Inferior parietal cortex (tissue), 1 donor: ENCODE measurements around the gene SMAD1.

Experiments used
- DNase-seq: peaks from one replicate; pipeline ENCODE4 v3.0.0-alpha.2; 2016; ENCODE audit errors: extremely low spot score

SMAD1 gene

GRCh38 chr4:145481164-145481941 lies at the start of gene SMAD1:
SMAD1 (plus strand) TSS chr4:145481853; CDS start chr4:145514614, 32,761 bp downstream.
- peak; percentile 65 for DNase-seq

- no peak for DNase-seq
Measured at GRCh38 chr4:145433684-145434083, 48.0 kb upstream of the SMAD1 start.

DNA sequence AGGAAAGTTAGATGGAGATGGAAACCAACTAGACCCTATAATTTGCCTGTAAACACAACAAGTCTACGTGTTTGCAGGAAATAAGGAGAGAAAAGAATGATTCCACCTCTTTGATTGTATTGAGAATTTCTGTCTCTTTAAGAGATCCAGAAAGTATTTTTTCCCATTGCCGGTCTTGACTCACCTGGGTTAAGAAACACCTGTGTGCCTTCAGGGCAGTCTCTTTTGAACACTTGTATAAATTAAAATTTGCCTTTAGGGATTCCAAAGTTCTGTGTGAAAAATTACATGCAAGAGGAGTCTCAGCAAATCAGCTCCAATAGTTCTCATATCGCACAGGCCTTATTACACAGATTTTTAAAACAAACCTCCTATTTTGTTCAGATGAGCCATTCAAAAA lies 46.0 kb upstream of the SMAD1 start:
- no peak for DNase-seq

DNA sequence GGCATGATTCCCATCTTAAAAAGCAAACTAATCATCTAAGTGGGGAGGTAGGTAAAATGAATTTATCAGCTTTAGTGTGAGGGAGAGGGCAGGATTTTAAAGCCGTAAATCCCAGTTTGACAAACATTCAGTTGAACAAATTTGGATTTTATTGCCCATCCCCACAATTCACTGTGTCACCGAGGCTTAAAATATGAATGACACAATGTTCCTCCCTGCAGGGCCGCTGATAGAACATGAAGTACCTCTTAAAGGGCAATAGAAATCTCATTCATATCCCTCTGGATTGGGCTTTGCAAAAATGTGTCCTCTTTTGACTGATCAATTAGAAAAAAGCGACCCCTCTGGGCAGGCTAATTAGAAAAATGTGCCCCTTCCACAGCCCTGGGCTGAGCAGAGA lies 45.5 kb upstream of the SMAD1 start:
- DNase-seq, result no peak

DNA sequence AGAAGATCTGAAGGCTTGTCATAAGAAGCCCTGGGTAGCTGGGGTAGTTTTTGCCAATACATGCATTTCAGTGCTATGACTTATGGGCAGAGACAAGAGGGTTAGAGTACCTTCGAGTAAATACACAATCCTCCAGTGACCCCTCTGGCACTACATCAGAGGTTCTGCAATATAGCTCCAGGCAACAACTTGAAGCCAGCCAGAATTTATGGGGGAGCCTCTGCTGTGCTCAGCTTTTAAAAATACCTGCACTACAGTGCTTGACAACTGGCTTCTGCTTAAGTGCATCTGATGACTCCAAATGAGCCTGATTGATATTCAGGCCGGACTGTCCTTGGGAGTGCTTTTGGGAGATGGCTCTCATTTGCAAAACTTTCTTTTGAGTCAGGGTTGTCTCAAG lies 44.9 kb upstream of the SMAD1 start:
- no peak for DNase-seq

- no peak for DNase-seq
Measured at GRCh38 chr4:145437466-145437865, 44.2 kb upstream of the SMAD1 start.

DNA sequence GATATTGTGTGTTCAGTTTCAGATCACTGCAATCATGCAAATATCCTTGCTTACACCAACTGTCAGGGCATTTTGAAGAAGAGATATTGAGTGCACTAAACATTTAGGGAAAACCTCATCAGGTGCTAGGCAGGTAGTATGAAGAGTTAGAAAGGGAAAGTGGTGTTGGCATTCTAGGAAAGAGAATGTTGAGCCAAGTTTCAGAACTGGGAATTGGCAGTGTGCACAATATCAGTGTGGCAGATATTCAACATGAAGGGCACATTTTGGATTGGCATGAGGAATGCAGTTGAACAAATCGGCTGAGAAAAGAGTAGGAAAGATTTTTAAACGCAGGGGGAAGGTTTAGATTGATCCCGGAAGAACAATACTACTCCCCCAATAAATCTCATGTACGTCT lies 43.4 kb upstream of the SMAD1 start:
- DNase-seq, result no peak

DNA sequence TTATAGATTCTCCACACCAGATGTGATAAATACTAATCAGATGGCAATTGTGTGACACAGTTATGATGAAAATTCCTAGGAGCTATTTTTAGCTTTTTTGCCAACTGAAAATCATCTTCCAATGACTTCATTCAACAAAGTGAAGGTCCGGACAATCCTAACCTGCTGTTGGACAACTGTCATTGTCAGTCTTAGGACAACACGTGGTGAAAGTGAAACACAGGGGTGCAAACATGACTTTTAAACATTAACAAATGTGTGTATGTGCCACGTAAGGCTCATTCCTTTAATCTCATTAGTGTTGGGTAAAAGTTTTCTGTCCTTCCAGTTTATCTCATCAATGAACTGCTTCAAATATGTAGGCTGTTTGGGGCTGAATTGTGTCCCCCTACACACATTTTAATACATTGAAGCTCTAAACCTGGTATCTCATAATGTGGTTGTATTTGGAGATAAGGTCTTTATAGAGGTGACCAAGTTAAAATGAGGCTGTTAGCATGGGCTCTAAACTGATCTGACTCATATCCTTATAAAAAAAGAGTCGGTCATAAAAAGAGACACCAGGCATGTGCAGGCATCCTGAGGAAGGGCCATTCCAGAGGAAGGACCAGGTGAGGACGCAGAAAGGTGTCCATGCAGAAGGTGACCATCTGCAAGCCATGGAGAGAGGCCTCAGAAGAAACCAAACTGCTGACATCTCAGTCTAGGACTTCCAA lies 41.2 kb upstream of the SMAD1 start:
- no peak for DNase-seq

DNA sequence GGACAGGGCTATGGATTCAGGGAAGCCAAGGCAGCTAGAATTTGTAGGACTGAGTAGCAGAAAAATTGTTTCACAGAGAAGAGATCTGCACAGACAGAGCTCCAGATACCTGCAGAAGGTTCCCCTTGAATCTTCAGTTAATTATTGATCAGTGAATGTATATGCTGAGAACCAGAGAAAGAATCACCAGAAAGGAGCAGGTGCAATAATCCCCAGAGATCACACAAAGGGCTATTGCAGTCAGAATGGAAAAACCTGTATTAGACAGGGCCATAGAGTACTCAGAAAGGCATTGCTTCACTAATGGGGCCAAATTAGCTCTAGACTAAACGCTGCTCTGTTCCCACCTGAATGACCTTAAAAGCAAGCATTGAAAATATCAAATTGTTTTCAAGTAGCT lies 35.5 kb upstream of the SMAD1 start:
- no peak for DNase-seq

DNA sequence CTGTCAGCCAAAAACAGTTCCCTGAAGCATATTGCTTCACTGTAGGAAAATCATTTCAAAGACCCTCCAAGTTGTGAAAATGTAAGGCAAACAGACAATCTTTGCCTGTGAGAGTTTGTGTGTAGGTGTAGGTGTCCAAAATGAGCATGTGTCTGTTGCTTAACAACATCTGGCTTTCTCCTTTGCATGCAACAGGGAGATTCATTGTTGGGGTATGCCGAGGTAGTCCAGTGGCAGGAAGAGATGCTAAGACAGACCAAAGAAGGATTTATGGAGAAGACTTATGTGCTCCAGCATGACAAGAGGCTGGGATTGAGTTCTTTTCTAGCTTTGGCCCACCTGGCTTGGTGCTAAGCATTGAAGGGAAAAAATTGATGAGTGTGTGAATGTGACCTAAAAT lies 29.8 kb upstream of the SMAD1 start:
- DNase-seq, result no peak

GRCh38 chr4:145452447-145453162 lies 29.0 kb upstream of the SMAD1 start:
- DNase-seq, result no peak

GRCh38 chr4:145453163-145453520 lies 28.5 kb upstream of the SMAD1 start:
- no peak for DNase-seq

- DNase-seq, result no peak
Measured at GRCh38 chr4:145473203-145473602, 8.4 kb upstream of the SMAD1 start.

- DNase-seq, result no peak
Measured at GRCh38 chr4:145480257-145480656, 1.4 kb upstream of the SMAD1 start.

DNA sequence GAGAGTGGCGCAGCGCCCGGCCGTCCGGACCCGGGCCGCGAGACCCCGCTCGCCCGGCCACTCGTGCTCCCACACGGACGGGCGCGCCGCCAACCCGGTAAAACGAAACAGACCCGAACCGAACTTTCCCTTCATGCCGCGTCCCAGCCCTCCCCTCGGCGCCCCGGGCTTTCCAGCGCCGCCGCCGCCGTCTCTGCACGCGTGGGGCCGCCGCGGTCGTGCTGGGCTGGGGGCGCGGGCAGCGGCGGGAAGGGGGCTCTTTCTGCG lies 222 bp downstream of the SMAD1 start:
- no peak for DNase-seq

GRCh38 chr4:145482209-145483037 lies 770 bp downstream of the SMAD1 start:
- DNase-seq, result peak; percentile 52

DNA sequence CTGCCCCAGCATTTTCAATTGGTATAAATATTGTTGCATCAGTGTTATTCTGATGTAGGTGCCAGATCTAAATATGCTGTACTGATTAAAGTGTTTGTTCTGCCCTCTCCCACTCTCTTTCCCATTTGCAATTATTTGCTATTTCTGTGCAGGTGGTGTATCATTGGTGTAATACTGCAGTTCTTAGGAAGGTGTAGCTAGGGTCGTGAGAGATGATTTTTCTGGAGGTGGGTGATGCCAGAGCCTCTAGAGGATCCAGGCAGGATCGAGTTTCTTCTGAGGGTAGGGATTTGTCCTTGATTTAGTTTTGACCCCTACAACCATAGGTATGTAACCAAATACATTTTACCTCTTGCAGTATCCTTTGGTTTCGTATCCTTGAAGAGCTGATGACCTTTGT lies 1.9 kb downstream of the SMAD1 start:
- DNase-seq, result no peak

DNA sequence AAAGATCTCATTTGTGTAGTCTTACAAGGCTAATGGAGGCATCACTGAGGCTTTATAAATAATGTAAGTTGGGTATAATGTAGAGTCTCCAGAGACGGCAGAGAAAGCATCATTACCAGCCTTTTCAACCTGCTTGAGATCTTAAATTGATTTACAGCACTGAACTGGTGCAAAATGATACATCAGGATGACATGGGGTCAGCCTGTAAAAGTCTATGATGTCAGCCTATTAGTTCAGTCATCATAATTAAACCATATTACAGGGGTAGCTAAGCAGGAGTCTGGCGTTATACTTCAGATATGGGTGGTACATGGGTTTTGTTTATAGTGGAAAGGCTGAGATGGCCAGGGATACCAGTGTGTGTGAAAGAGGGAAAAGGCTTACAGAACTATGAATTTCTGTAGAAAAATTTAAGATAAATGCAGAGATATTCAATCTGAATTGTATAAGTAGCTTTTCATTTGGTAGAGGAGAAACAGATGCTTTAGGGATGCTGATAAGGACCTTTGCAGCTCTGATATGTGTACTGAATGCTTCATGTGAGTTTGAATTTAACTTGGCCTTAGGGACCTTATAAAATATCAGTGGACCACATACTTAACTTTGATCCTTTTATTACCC lies 2.7 kb downstream of the SMAD1 start:
- no peak for DNase-seq

DNA sequence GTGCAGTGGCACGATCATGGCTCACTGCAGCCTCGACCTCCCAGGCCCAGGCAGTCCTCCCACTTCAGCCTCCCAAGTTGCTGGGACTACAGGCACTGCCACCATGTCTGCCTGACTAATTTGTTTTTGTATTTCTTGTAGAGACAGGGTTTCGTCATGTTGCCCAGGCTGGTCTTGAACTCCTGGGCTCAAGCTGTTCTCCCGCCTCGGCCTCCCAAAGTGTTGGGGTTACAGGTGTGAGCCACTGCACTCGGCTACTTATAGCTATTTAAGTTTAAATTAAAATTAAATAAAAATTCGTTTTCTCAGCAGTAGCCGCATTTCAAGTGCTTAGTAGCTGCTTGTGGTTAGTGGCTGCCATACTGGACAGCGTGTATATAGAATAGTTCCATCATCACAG lies 3.5 kb downstream of the SMAD1 start:
- DNase-seq, result no peak

DNA sequence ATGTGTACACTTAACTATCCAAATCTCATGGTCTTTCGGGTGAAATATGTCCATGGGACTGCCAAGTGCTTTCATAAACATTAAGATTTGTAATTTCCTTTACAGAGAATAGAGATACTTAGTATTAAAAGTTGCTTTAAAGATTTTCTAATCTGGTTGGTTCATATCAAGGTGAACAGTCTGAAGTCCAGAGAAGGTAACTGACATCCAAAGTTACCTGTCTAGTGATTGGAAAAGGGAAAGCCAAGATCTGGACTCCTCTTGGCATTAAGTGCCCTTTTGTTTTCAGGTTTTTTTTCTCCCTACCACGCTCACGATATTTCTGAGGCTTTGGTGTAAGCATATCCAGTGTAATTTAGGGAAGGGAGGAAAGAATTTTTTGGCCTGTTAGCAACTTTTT lies 5.0 kb downstream of the SMAD1 start:
- DNase-seq, result no peak

DNA sequence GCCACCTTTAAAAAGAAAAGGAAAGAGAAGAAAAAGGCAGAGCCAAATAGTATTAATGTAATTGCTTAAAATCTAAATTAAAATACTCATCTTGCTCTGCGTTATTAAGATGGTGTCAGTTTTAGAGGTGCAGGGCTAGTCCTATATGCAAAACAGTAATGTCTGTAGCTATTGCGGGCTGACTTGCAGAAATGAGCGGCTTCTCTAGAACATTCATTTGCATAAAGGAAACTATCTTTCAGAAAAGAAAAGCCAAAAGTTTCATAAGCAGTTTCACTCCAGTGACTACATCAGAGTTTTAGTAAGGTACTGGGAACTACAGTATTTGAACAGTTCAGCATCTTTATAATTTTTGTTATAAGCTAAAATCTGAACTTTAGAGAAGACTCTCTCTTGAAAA lies 6.0 kb downstream of the SMAD1 start:
- no peak for DNase-seq

- DNase-seq, result no peak
Measured at GRCh38 chr4:145488310-145488709, 6.7 kb downstream of the SMAD1 start.
